ELR (cell line): Measurements from ENCODE around the gene HLCS.

ENCODE experiments used
- DNase-seq: peaks from one replicate; pipeline ENCODE4 v3.0.0-alpha.2; 2015; ENCODE audit warnings: low read depth

The HLCS gene

GRCh38 chr21:36915014-36915695, 51.3 kb downstream of the HLCS start:
- no peak for DNase-seq

GRCh38 chr21:36914244-36915013, 52.0 kb downstream of the HLCS start:
- no peak for DNase-seq

GRCh38 chr21:36913247-36914169, 53.0 kb downstream of the HLCS start:
- no peak for DNase-seq

- DNase-seq: peak; percentile 1
Observed at GRCh38 chr21:36910581-36911307, 55.7 kb downstream of the HLCS start.

GRCh38 chr21:36909901-36910561, 56.4 kb downstream of the HLCS start:
- DNase-seq: peak; percentile 98

GRCh38 chr21:36909423-36909822, 57.0 kb downstream of the HLCS start:
- DNase-seq: peak; percentile 9

GRCh38 chr21:36908260-36908908, 58.1 kb downstream of the HLCS start:
- peak; percentile 34 for DNase-seq

- DNase-seq: no peak
Observed at GRCh38 chr21:36904093-36904666, 62.3 kb downstream of the HLCS start.

- DNase-seq: peak; percentile 36
Observed at GRCh38 chr21:36902793-36903192, 63.7 kb downstream of the HLCS start.

GRCh38 chr21:36902331-36902730, 64.1 kb downstream of the HLCS start:
- no peak for DNase-seq

- no peak for DNase-seq
Observed at GRCh38 chr21:36901575-36901974, 64.9 kb downstream of the HLCS start.

- no peak for DNase-seq
Observed at GRCh38 chr21:36893581-36893980, 72.9 kb downstream of the HLCS start.

- no peak for DNase-seq
Observed at GRCh38 chr21:36892201-36892600, 74.3 kb downstream of the HLCS start.

GRCh38 chr21:36891692-36892091, 74.8 kb downstream of the HLCS start:
- no peak for DNase-seq

- no peak for DNase-seq
Observed at GRCh38 chr21:36891121-36891520, 75.3 kb downstream of the HLCS start.

GRCh38 chr21:36890086-36890485, 76.4 kb downstream of the HLCS start:
- DNase-seq: peak; percentile 7

- DNase-seq: no peak
Observed at GRCh38 chr21:36889401-36889800, 77.1 kb downstream of the HLCS start.

GRCh38 chr21:36888466-36888865, 78.0 kb downstream of the HLCS start:
- no peak for DNase-seq

- DNase-seq: no peak
Observed at GRCh38 chr21:36887963-36888362, 78.5 kb downstream of the HLCS start.
